ENCODE results near the gene LRRC4C.

- TF ChIP-seq MYC (IDR thresholded peaks at IDR 0.05; ENCODE audit: insufficient read depth, insufficient read length, insufficient replicate concordance, low read length, severe bottlenecking): no peak
- TF ChIP-seq SUZ12 (IDR thresholded peaks at IDR 0.05; ENCODE audit: unreplicated experiment): no peak
- TF ChIP-seq, protein P1, sequence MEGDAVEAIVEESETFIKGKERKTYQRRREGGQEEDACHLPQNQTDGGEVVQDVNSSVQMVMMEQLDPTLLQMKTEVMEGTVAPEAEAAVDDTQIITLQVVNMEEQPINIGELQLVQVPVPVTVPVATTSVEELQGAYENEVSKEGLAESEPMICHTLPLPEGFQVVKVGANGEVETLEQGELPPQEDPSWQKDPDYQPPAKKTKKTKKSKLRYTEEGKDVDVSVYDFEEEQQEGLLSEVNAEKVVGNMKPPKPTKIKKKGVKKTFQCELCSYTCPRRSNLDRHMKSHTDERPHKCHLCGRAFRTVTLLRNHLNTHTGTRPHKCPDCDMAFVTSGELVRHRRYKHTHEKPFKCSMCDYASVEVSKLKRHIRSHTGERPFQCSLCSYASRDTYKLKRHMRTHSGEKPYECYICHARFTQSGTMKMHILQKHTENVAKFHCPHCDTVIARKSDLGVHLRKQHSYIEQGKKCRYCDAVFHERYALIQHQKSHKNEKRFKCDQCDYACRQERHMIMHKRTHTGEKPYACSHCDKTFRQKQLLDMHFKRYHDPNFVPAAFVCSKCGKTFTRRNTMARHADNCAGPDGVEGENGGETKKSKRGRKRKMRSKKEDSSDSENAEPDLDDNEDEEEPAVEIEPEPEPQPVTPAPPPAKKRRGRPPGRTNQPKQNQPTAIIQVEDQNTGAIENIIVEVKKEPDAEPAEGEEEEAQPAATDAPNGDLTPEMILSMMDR (IDR thresholded peaks at IDR 0.05 in 2 of 3, conservative IDR thresholded peaks at IDR 0.05 in 1 of 3; ENCODE audit: control insufficient read depth in 2 of 3, extremely low read depth in 1 of 3, insufficient read depth in 1 of 3, low read depth in 3 of 3, low read length in 3 of 3): no peak
- no peak for TF ChIP-seq GABPA (IDR thresholded peaks at IDR 0.05; ENCODE audit: low read depth)
- no peak for TF ChIP-seq CREB1 (IDR thresholded peaks at IDR 0.05; ENCODE audit: low read depth)
- no peak for TF ChIP-seq ZBTB40 (IDR thresholded peaks at IDR 0.05; ENCODE audit: borderline replicate concordance)
- TF ChIP-seq CHD1 (IDR thresholded peaks at IDR 0.05; ENCODE audit: low read depth, low read length): no peak
Measured at GRCh38 chr11:41316751-41317150, 142.7 kb downstream of the LRRC4C start.
